SK-N-SH (cell line): Measurements from ENCODE around the gene ERBB2. TPM values are rescaled to one million over a fixed set of nuclear protein-coding genes. Genes with fewer than 3 reads are reported as not detected.

Experiments
- CTCF ChIA-PET: fragments of 300-600, 350-600 bp; formaldehyde crosslinking; extraction: SDS; loops from one replicate; lab custom pipeline; 2021; lab: Yijun Ruan, JAX
- POLR2A ChIA-PET: fragments of 350-600 bp; sonication (Branson Sonifier 250); formaldehyde crosslinking; extraction: SDS; loops from one replicate; lab custom pipeline; 2020; ENCODE audit warnings: antibody characterized with exemption, inconsistent platforms; lab: Yijun Ruan, JAX
- DNase-seq: peaks from one replicate; pipeline ENCODE4 v3.0.0; 2012
- H2AFZ ChIP-seq: fragments of 200-600 bp; sonication (generic); 2 replicates; pipeline ENCODE4 v1.8.1; 2016; ENCODE audit warnings: antibody characterized with exemption, mild to moderate bottlenecking, low read depth
- H3F3A ChIP-seq: fragments of 200-600 bp; sonication (generic); replicated peaks from 2 replicates; pipeline ENCODE3; 2016; ENCODE audit warnings: antibody characterized with exemption, mild to moderate bottlenecking; ENCODE audit not compliant: insufficient read depth
- H3K27ac ChIP-seq, 2 experiments: fragments of 200-500 bp in 1 of 2; fragments of 200-600 bp in 1 of 2; sonication (Bioruptor generic) in 1 of 2; sonication (generic), shearing (Covaris generic) in 1 of 2; 2 replicates each; pipeline versions ENCODE4 v1.5.1 to v1.6.1; 2014 to 2016; ENCODE audit warnings: low read depth in 2 of 2, inconsistent platforms in 1 of 2, low read length in 1 of 2, mild to moderate bottlenecking in 1 of 2, mixed read lengths in 1 of 2
- H3K27me3 ChIP-seq: fragments of 200-600 bp; sonication (generic), shearing (Covaris generic); 2 replicates; pipeline ENCODE4 v1.6.1; 2016; ENCODE audit warnings: mixed run types; ENCODE audit not compliant: insufficient read depth
- H3K36me3 ChIP-seq, 2 experiments: fragments of 200-500 bp in 1 of 2; fragments of 200-600 bp in 1 of 2; sonication (Bioruptor generic) in 1 of 2; sonication (generic) in 1 of 2; replicated peaks in 1 of 2; 2 replicates each; pipeline versions ENCODE3 to v1.5.1; 2014 to 2016; ENCODE audit warnings: low read length in 1 of 2, mild to moderate bottlenecking in 1 of 2; ENCODE audit not compliant: insufficient read depth in 2 of 2, control insufficient read depth in 1 of 2
- H3K4me1 ChIP-seq, 2 experiments: fragments of 200-500 bp in 1 of 2; fragments of 200-600 bp in 1 of 2; sonication (Bioruptor generic) in 1 of 2; sonication (generic), shearing (Covaris generic) in 1 of 2; 2 replicates each; pipeline versions ENCODE4 v1.5.1 to v1.6.1; 2014 to 2016; ENCODE audit warnings: low read depth in 1 of 2, low read length in 1 of 2, mixed run types in 1 of 2; ENCODE audit not compliant: insufficient read depth in 2 of 2, control insufficient read depth in 1 of 2
- H3K4me2 ChIP-seq: fragments of 200-600 bp; sonication (generic), shearing (Covaris generic); 2 replicates; pipeline ENCODE4 v1.6.1; 2017; ENCODE audit warnings: mixed run types
- H3K4me3 ChIP-seq, 2 experiments: fragments of 200-500 bp in 1 of 2; fragments of 200-600 bp in 1 of 2; sonication (Bioruptor generic) in 1 of 2; sonication (generic), shearing (Covaris generic) in 1 of 2; 2 replicates each; pipeline versions ENCODE4 v1.5.1 to v1.8.1; 2014 to 2016; ENCODE audit warnings: low read depth in 2 of 2, inconsistent platforms in 1 of 2, low read length in 1 of 2, mild to moderate bottlenecking in 1 of 2, mixed read lengths in 1 of 2, moderate library complexity in 1 of 2
- H3K79me2 ChIP-seq: fragments of 200-600 bp; sonication (generic); 2 replicates; pipeline ENCODE4 v1.8.1; 2017; ENCODE audit warnings: mild to moderate bottlenecking; ENCODE audit not compliant: insufficient read depth
- H3K9ac ChIP-seq: fragments of 200-600 bp; sonication (generic); 2 replicates; pipeline ENCODE4 v1.6.1; 2017; ENCODE audit warnings: mixed run types
- H3K9me2 ChIP-seq: fragments of 200-600 bp; sonication (generic); 2 replicates; pipeline ENCODE4 v1.6.1; 2017; ENCODE audit warnings: mixed run types
- H3K9me3 ChIP-seq: fragments of 200-600 bp; sonication (generic); 2 replicates; pipeline ENCODE4 v1.6.1; 2017; ENCODE audit warnings: mixed run types, mild to moderate bottlenecking, moderate library complexity
- H4K20me1 ChIP-seq: fragments of 200-600 bp; sonication (generic); 2 replicates; pipeline ENCODE4 v1.6.1; 2017; ENCODE audit warnings: mild to moderate bottlenecking, mixed run types; ENCODE audit not compliant: insufficient read depth
- CHD2 ChIP-seq: fragments of 150-350 bp; IDR thresholded peaks from 2 replicates; pipeline ENCODE4 v1.6.1; 2018; ENCODE audit warnings: low read length; ENCODE audit not compliant: partially characterized antibody
- CTCF ChIP-seq: fragments of 200-600 bp; sonication (generic); IDR thresholded peaks from 2 replicates; pipeline ENCODE4 v1.6.1; 2017; ENCODE audit warnings: antibody characterized with exemption, mild to moderate bottlenecking, moderate library complexity
- ELF1 ChIP-seq: IDR thresholded peaks from 2 replicates; pipeline ENCODE4 v1.4.0; 2012
- FOXJ3 ChIP-seq: sonication (generic); formaldehyde crosslinking; IDR thresholded peaks from 2 replicates; pipeline ENCODE4 v1.5.1; 2020; ENCODE audit warnings: mild to moderate bottlenecking, missing genetic modification reagents
- FOXM1 ChIP-seq: IDR thresholded peaks from 2 replicates; pipeline ENCODE4 v1.4.0; 2012; ENCODE audit warnings: low read depth, mild to moderate bottlenecking
- GABPA ChIP-seq: IDR thresholded peaks from 2 replicates; pipeline ENCODE4 v1.4.0; 2012; ENCODE audit warnings: low read depth, mild to moderate bottlenecking
- IRF3 ChIP-seq: fragments of 150-350 bp; IDR thresholded peaks from 2 replicates; pipeline ENCODE4 v1.6.1; 2016; ENCODE audit warnings: mild to moderate bottlenecking, low read depth, low read length
- JUND ChIP-seq: IDR thresholded peaks from 2 replicates; pipeline ENCODE4 v1.4.0; 2012
- MEF2A ChIP-seq: IDR thresholded peaks from 2 replicates; pipeline ENCODE4 v1.4.0; 2012; ENCODE audit warnings: low read depth, borderline replicate concordance
- MXI1 ChIP-seq: IDR thresholded peaks from 2 replicates; pipeline ENCODE4 v1.6.1; 2012; ENCODE audit warnings: mild to moderate bottlenecking, low read depth, low read length, improper control_type of control experiment
- NFIC ChIP-seq: IDR thresholded peaks from 2 replicates; pipeline ENCODE4 v1.4.0; 2012; ENCODE audit warnings: borderline replicate concordance
- PBX3 ChIP-seq: IDR thresholded peaks from 2 replicates; pipeline ENCODE4; 2012
- RAD21 ChIP-seq: IDR thresholded peaks from 2 replicates; pipeline ENCODE4 v1.6.1; 2012; ENCODE audit warnings: mild to moderate bottlenecking, low read length
- REST ChIP-seq: IDR thresholded peaks from 2 replicates; pipeline ENCODE4 v1.6.1; 2012; ENCODE audit warnings: mild to moderate bottlenecking, low read depth, low read length, moderate library complexity
- RFX5 ChIP-seq: IDR thresholded peaks from 2 replicates; pipeline ENCODE4 v1.6.1; 2012; ENCODE audit warnings: mild to moderate bottlenecking, improper control_type of control experiment, low read length
- SMC3 ChIP-seq: IDR thresholded peaks from 2 replicates; pipeline ENCODE4 v1.6.1; 2012; ENCODE audit warnings: low read depth, low read length, improper control_type of control experiment
- TCF12 ChIP-seq: IDR thresholded peaks from 2 replicates; pipeline ENCODE4 v1.4.0; 2012
- TEAD4 ChIP-seq: IDR thresholded peaks from 2 replicates; pipeline ENCODE4 v1.4.0; 2012; ENCODE audit warnings: mild to moderate bottlenecking, borderline replicate concordance; ENCODE audit not compliant: insufficient read depth
- ZBTB33 ChIP-seq: IDR thresholded peaks from 2 replicates; pipeline ENCODE4 v1.4.0; 2012; ENCODE audit warnings: low read depth, borderline replicate concordance
- WGBS: methylation state at CpG from one replicate; pipeline ENCODE4 v1.1.6; 2017; ENCODE audit warnings: low lambda C conversion rate; 5-methylcytosine and 5-hydroxymethylcytosine counted together
- polyA plus RNA-seq, 3 experiments: library from polyadenylated mRNA; depleted of rRNA; stranded (reverse); fragments of >200 nt; gene quantifications; 2 replicates each; pipeline ENCODE4 v1.2.3, GENCODE V29; 2012

Gene ERBB2
- polyA plus RNA-seq, 1 of the 3 experiments (the other 2 are of a cell fraction) = 1.9 TPM

GRCh38 chr17:39695089-39695474, 4.8 kb upstream of the ERBB2 start (continued):
- no peak for TF ChIP-seq ZBTB33
- TF ChIP-seq SMC3 = no peak
- no peak for TF ChIP-seq NFIC
- TF ChIP-seq JUND = no peak

GRCh38 chr17:39696731-39697130, 3.1 kb upstream of the ERBB2 start:
- H3K4me3 ChIP-seq = no peak overlapping the region
- WGBS = 68% methylated on average over 4 of the region's 6 CpGs
- H3K9me3 ChIP-seq = no peaks in the 10 kb centered on the region
- DNase-seq = no peak
- H3K9me2 ChIP-seq = no peaks in the 10 kb centered on the region
- H3K9ac ChIP-seq = no peak overlapping the region
- CTCF ChIA-PET = interaction anchor here (1.2 to 3.3 kb wide), 4 partner anchors 8 to 75 kb away, joined by 3 to 15 read pairs (median 5); partner anchors contain the start of gene MIEN1
- no peaks in the 10 kb centered on the region for H3K4me1 ChIP-seq
- H3F3A ChIP-seq = no peaks in the 10 kb centered on the region
- H3K79me2 ChIP-seq = no peaks in the 10 kb centered on the region
- POLR2A ChIA-PET = interaction anchor here (1.4 kb wide), 1 partner anchor 9 kb away, joined by 3 read pairs; the partner anchor contains the start of gene PGAP3
- no peak overlapping the region for H3K27ac ChIP-seq
- H2AFZ ChIP-seq = no peak overlapping the region
- no peaks in the 10 kb centered on the region for H4K20me1 ChIP-seq
- no peaks in the 10 kb centered on the region for H3K36me3 ChIP-seq
- H3K27me3 ChIP-seq = no peaks in the 10 kb centered on the region
- H3K4me2 ChIP-seq = no peak overlapping the region
- TF ChIP-seq FOXJ3 (no peak), RAD21 (no peak), SMC3 (no peak), CHD2 (no peak), TEAD4 (no peak), NFIC (no peak), MXI1 (no peak), GABPA (no peak), IRF3 (no peak), MEF2A (no peak), CTCF (no peak), ELF1 (no peak), PBX3 (no peak), ZBTB33 (no peak), REST (no peak), RFX5 (no peak), FOXM1 (no peak), TCF12 (no peak)
